ENCODE data around the gene RAB14. TPM values are rescaled to one million over a fixed set of nuclear protein-coding genes. Genes with fewer than 3 reads are reported as not detected.

The RAB14 gene
- total and polyA plus RNA-seq, 10 of the 15 experiments (the other 5 are each of a cell fraction or from before 2014, with no cell fraction given) = 16.7 to 59.9 (median 25.4) TPM

GRCh38 chr9:121153642-121154041, 48.0 kb downstream of the RAB14 start (continued):
- TF ChIP-seq E2F8 (IDR thresholded peaks at IDR 0.05; ENCODE audit: low read depth, partially characterized antibody) = no peak
- TF ChIP-seq CUX1 (IDR thresholded peaks at IDR 0.05; ENCODE audit: insufficient replicate concordance, low read depth, low read length) = no peak
- no peak for TF ChIP-seq NFIC (IDR thresholded peaks at IDR 0.05; ENCODE audit: low read depth, low read length)
- TF ChIP-seq PAX5 (IDR thresholded peaks at IDR 0.05; ENCODE audit: borderline replicate concordance, low read depth, low read length) = no peak
- TF ChIP-seq E4F1 (IDR thresholded peaks at IDR 0.05; ENCODE audit: borderline replicate concordance, partially characterized antibody) = no peak
